Colonic mucosa (tissue), 4 donors: ENCODE results near the gene ENTPD2. TPM values are rescaled to one million over a fixed set of nuclear protein-coding genes. Genes with fewer than 3 reads are reported as not detected.
A peak's percentile ranks its signal among the peaks of the same experiment; 100 is the strongest.

ENCODE experiments used
- DNase-seq: peaks from one replicate; pipeline ENCODE4 v3.0.0-alpha.2; 2020
- H3K27ac ChIP-seq: fragments of 200-600 bp; one replicate; pipeline ENCODE4 v1.8.0; 2021
- H3K27me3 ChIP-seq: fragments of 200-600 bp; one replicate; pipeline ENCODE4 v1.8.0; 2021
- H3K36me3 ChIP-seq: fragments of 200-600 bp; one replicate; pipeline ENCODE4 v1.8.0; 2021
- H3K4me1 ChIP-seq: fragments of 200-600 bp; one replicate; pipeline ENCODE4 v1.8.0; 2021; ENCODE audit warnings: mild to moderate bottlenecking
- H3K4me3 ChIP-seq: fragments of 200-600 bp; one replicate; pipeline ENCODE4 v1.8.0; 2021
- H3K9ac ChIP-seq, 2 donors: one replicate each; pipeline ENCODE4 v1.7.0; 2013; ENCODE audit warnings: control low read depth in 2 of 2, low read depth in 2 of 2, low read length in 2 of 2
- H3K9me3 ChIP-seq: fragments of 200-600 bp; one replicate; pipeline ENCODE4 v1.8.0; 2021
- intact Hi-C: fragments of 100-400 bp; cut with DNase I; formaldehyde crosslinking; loops from one replicate; pipeline ENCODE4 v1.14.1; 2022
- total RNA-seq, 2 donors: library from RNA; stranded (reverse); fragmentation: NEBNext Ultra II Directional in 1 of 2; extraction: Animal tissue kit (Norgen Biotek cat#: 25700) in 1 of 2; gene quantifications; one replicate each; pipeline ENCODE4 v1.2.1, GENCODE V29; 2021
- TF ChIP-seq, protein P1 (sequence below): fragments of 200-600 bp; IDR thresholded peaks from one replicate; pipeline ENCODE4 v1.8.0; 2022; ENCODE audit warnings: antibody characterized with exemption, mild to moderate bottlenecking
- donor health status: healthy.
- donor health status: DM: no; HTN: no; CAD: no.
- donor health status: DM: no; HTN: no; CAD: no.

The ENTPD2 gene
- 10 to 100 TPM; 20.5 to 22.1 TPM for total RNA-seq

DNA sequence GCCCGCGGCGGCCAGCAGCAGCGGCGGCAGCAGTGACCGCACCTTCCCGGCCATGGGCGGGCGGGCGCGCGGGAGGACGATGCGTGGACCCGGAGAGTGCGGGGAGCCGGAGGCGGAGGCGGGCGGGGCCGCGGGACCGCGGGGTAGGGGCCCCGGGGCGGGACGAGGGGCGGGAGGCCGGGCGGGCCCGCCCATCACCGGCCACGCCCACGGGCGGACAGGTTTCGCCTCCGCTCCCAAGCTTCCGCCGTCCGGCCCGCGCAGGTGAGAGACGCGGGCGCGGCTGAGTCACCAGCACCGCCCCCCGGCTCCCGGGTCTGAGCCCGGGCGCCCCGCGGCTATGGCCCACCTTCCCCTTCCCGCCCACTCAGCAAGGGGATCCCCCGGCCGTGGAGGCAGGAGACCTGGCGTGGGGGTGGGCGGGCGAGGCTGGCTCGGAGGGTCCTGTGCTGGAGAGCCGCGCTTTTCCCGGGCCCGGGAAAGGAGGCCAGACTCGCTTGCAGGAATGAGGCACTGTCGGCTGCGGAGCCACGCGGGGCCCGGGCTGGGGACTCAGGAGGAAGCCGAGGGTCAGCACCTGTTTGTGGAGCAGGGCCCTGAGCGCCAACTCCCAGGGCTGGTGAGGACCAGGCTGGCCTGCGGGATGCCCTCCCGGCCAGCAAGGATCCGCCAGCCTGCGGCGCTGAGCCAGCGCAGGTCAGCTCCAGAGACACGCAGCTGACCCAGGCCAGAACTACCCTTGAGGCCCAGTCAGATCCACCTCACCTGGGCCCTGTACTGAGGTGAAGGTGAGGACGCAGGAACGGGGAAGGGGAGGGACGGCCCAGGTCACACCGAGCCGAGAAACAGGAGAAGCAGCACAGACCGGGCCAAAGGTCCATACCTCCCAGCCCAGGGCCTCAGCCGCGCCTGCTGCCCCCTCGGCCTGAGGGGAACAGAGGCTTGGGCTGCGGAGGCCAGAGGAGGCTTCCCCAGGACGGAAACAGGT, at the start of gene ENTPD2:
TSS of gene ENTPD2 (minus strand) at position 118 of the 988 bp plus-strand sequence. CDS start at position 54, 64 bp downstream.
- H3K27ac ChIP-seq = peak within 1 kb of the TSS; percentile 84
- intact Hi-C loops = no loop called here
- TF ChIP-seq, protein P1, sequence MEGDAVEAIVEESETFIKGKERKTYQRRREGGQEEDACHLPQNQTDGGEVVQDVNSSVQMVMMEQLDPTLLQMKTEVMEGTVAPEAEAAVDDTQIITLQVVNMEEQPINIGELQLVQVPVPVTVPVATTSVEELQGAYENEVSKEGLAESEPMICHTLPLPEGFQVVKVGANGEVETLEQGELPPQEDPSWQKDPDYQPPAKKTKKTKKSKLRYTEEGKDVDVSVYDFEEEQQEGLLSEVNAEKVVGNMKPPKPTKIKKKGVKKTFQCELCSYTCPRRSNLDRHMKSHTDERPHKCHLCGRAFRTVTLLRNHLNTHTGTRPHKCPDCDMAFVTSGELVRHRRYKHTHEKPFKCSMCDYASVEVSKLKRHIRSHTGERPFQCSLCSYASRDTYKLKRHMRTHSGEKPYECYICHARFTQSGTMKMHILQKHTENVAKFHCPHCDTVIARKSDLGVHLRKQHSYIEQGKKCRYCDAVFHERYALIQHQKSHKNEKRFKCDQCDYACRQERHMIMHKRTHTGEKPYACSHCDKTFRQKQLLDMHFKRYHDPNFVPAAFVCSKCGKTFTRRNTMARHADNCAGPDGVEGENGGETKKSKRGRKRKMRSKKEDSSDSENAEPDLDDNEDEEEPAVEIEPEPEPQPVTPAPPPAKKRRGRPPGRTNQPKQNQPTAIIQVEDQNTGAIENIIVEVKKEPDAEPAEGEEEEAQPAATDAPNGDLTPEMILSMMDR = no peak
- H3K27me3 ChIP-seq = peaks cover 11% of the 10 kb centered on the region
- H3K9me3 ChIP-seq = no peaks in the 10 kb centered on the region
- peaks cover 43% of the 10 kb centered on the region for H3K4me1 ChIP-seq
- H3K9ac ChIP-seq = peak within 1 kb of the TSS; percentile 74 to 79
- H3K36me3 ChIP-seq = no peaks in the 10 kb centered on the region
- H3K4me3 ChIP-seq = peak within 1 kb of the TSS; percentile 54
- peak; percentile 86 for DNase-seq

DNA sequence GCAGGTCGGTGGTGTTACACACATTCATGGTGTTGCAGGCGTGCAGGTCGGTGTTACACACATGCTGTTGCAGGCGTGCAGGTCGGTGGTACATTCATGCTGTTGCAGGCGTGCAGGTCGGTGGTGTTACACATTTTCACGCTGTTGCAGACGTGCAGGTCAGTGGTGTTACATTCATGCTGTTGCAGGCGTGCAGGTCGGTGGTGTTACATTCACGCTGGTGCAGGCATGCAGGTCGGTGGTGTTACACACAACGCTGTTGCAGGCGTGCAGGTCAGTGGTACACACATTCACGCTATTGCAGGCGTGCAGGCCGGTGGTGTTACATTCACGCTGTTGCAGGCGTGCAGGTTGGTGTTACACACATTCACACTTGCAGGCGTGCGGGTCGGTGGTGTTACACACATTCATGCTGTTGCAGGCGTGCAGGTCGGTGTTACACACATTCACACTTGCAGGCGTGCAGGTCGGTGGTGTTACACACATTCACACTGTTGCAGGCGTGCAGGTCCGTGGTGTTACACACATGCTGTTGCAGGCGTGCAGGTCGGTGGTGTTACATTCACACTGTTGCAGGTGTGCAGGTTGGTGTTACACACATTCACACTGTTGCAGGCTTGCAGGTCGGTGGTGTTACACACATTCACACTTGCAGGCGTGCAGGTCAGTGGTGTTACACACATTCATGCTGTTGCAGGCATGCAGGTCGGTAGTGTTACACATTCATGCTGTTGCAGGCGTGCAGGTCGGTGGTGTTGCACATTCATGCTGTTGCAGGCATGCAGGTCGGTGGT, 49.5 kb upstream of the ENTPD2 start:
- no peaks in the 10 kb centered on the region for H3K27me3 ChIP-seq
- no peak overlapping the region for H3K27ac ChIP-seq
- H3K4me1 ChIP-seq = no peaks in the 10 kb centered on the region
- TF ChIP-seq, protein P1 = no peak
- no peak overlapping the region for H3K9ac ChIP-seq
- H3K36me3 ChIP-seq = no peaks in the 10 kb centered on the region
- intact Hi-C loops = no loop called here
- no peak for DNase-seq
- no peaks in the 10 kb centered on the region for H3K9me3 ChIP-seq
- H3K4me3 ChIP-seq = no peak overlapping the region

DNA sequence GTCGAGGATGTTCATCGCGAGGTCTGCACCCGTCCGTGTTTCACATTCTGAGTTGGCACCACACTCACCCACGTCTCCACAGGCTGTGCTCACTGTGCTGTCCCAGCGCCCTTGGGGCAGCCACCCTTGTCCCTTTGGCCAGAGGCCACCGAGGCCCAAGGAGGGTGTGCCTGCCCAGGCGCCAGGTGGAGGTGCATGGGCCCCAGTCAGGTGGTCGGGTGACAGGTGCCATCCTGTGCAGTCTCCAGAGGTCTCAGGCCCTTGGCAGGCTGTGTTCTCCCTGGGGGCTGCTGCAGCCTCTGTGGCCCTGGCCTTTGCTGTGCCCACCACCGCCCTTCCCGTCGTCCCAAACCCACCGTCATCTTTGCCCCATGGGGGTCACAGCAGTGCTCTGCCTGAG, 45.4 kb upstream of the ENTPD2 start:
- Histone ChIP-seq H3K9me3 (no peaks in the 10 kb centered on the region), H3K4me3 (no peak overlapping the region), H3K4me1 (no peaks in the 10 kb centered on the region), H3K27ac (no peak overlapping the region), H3K27me3 (no peaks in the 10 kb centered on the region), H3K36me3 (no peaks in the 10 kb centered on the region), H3K9ac (no peak overlapping the region)
- intact Hi-C loops = no loop called here
- TF ChIP-seq, protein P1 = no peak
- DNase-seq = no peak

DNA sequence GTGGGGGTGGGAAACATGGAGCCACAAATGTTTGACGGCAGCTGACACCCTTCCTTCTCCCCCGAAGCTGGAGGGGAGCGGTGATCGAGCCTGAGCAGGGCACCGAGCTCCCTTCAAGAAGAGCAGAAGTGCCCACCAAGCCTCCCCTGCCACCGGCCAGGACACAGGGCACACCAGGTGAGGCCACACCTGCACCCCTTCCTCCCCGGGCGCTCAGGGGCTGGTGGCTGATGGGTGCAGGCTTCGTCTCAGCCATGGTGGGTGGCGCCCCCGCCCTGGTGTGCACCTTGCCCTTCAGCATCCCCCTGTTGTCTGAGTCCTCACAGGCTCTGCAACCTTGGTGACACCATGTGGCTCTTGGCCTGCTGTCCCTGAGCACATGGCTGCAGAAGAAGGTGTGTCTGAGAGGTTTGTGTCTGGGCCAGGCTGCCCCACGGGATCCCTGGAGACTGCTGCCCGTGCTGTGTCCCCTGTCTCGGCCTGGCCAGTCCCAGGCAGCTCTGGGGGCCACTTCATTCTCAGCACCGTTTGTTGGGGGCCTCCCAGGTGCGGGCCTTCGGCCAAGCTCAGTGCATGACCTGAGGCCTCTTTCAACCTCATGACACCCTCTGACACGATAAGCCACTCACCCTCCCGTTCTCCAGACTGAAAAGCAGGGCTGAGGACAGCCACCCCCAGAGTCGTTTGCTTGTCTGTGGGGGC, 44.1 kb upstream of the ENTPD2 start:
- Histone ChIP-seq H3K27ac (no peak overlapping the region), H3K4me1 (no peaks in the 10 kb centered on the region), H3K36me3 (no peaks in the 10 kb centered on the region), H3K9ac (no peak overlapping the region), H3K9me3 (no peaks in the 10 kb centered on the region), H3K4me3 (no peak overlapping the region), H3K27me3 (no peaks in the 10 kb centered on the region)
- no peak for DNase-seq
- TF ChIP-seq, protein P1 = no peak
- intact Hi-C loops = no loop called here
